Stimulated activated CD4-positive, alpha-beta T cell treated with anti-CD3 and anti-CD28 coated beads, Interleukin-1b, Interleukin-23, amount 100 ng/mL, for 24 hours (primary cell): ENCODE results near the gene IL6.
"Not testable (repeated sequence)": the region's sequence is repeated elsewhere in the genome, so short reads cannot be mapped to it uniquely, and the experiment has no call there.

Source experiments
- DNase-seq, 4 experiments: peaks; one replicate each; pipeline ENCODE4 v3.0.0-alpha.2; 2020; ENCODE audit warnings: low read depth in 4 of 4, low spot score in 1 of 4

IL6 gene

GRCh38 chr7:22779730-22780323 is 52.8 kb downstream of the IL6 start:
- DNase-seq = not testable (repeated sequence)

- no peak for DNase-seq
Measured at GRCh38 chr7:22781230-22781711, 54.3 kb downstream of the IL6 start.
